Smooth muscle cell of the pulmonary artery (primary cell): ENCODE measurements around the gene TMEM38B. TPM values are rescaled to one million over a fixed set of nuclear protein-coding genes. Genes with fewer than 3 reads are reported as not detected.

Experiments
- total RNA-seq: library from RNA; depleted of rRNA; stranded (reverse); fragments of >200 nt; gene quantifications from 2 replicates; pipeline ENCODE4 v1.2.3, GENCODE V29; 2014

The TMEM38B gene, protein sequence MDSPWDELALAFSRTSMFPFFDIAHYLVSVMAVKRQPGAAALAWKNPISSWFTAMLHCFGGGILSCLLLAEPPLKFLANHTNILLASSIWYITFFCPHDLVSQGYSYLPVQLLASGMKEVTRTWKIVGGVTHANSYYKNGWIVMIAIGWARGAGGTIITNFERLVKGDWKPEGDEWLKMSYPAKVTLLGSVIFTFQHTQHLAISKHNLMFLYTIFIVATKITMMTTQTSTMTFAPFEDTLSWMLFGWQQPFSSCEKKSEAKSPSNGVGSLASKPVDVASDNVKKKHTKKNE
- total RNA-seq = 13.4 and 17.7 TPM in 2 replicates

GRCh38 chr9:105694190-105694847 lies at the start of gene TMEM38B:
Gene TMEM38B (plus strand): TSS chr9:105694541. CDS start chr9:105694661, 120 bp downstream.

DNA sequence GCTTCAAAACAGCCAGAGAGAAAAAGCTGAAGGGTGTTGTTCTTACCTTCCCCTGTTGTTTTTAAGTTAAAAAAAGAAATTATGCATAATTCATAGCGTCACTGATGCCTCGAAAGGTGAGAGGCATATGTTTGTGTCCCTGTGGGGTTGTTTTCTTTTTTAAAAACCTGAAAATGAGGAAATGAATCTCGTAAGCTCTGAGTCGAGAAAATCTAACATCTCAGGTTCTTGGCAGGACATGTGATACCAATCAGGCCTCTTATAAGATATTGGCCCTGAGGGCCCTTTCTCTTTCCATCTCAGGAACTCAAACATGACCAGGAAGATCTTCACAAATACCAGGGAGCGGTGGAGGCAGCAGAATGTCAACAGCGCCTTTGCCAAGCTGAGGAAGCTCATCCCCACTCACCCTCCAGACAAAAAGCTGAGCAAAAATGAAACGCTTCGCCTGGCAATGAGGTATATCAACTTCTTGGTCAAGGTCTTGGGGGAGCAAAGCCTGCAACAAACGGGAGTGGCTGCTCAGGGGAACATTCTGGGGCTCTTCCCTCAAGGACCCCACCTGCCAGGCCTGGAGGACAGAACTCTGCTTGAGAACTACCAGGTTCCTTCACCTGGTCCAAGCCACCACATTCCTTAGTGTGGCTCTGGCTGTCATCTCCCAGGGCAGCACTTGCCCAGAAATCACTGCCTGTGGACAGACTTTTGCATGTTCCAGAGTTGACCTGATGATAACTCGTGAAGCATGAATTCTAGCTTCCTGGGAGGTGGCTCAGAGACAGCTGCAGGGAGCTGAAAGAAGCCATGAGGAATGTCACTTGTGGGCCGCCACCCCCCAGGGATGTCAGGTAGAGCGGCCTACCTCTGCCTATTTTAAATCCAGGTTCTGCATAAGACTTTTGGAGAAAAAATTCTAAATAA lies 31.9 kb upstream of the TMEM38B start, which contains the start of gene TAL2:
Gene TAL2 (plus strand): TSS at position 274 of the 921 bp plus-strand sequence. CDS start 40 bp downstream, at position 314.

Other genes starting within 250 kb of the TMEM38B start
- 5.0 and 6.0 TPM in 2 replicates for gene FSD1L, start 246.5 kb upstream of the TMEM38B start, total RNA-seq
- gene FKTN, start 136.4 kb upstream of the TMEM38B start, total RNA-seq = 23.4 and 28.3 TPM in 2 replicates
- not detected in 2 replicates for gene TAL2, start 32.1 kb upstream of the TMEM38B start, total RNA-seq